BLaER1 treated with 17β-estradiol and CSF1 and Interleukin-3, amounts not matched to agents 10 nM and 100 nM (cell line): ENCODE measurements around the gene POTEI.
"Not testable (repeated sequence)": the region's sequence is repeated elsewhere in the genome, so short reads cannot be mapped to it uniquely, and the experiment has no call there.

Source experiments
- H3K27ac ChIP-seq, 11 experiments: shearing (Covaris generic); formaldehyde crosslinking; 2 replicates each; pipeline ENCODE4 v1.8.1; 2022
- H3K27me3 ChIP-seq, 11 experiments: shearing (Covaris generic); formaldehyde crosslinking; 2 replicates each; pipeline ENCODE4 v1.8.1; 2022
- H3K36me3 ChIP-seq, 11 experiments: shearing (Covaris generic); formaldehyde crosslinking; 2 replicates each; pipeline ENCODE4 v1.8.1; 2022
- H3K4me1 ChIP-seq, 10 experiments: shearing (Covaris generic); formaldehyde crosslinking; 2 replicates each; pipeline ENCODE4 v1.8.1; 2022
- H3K4me2 ChIP-seq, 11 experiments: shearing (Covaris generic); formaldehyde crosslinking; 2 replicates each; pipeline ENCODE4 v1.8.1; 2022
- H3K4me3 ChIP-seq, 10 experiments: shearing (Covaris generic); formaldehyde crosslinking; 2 replicates each; pipeline ENCODE4 v1.8.1; 2022
- H3K9ac ChIP-seq, 11 experiments: shearing (Covaris generic); formaldehyde crosslinking; 2 replicates each; pipeline ENCODE4 v1.8.1; 2022
- H3K9me3 ChIP-seq, 11 experiments: shearing (Covaris generic); formaldehyde crosslinking; replicated peaks in 1 of 11; 2 replicates each; pipeline ENCODE4 v1.8.1; 2022
- H4K20me1 ChIP-seq, 11 experiments: shearing (Covaris generic); formaldehyde crosslinking; 2 replicates each; pipeline ENCODE4 v1.8.1; 2022

POTEI gene

DNA sequence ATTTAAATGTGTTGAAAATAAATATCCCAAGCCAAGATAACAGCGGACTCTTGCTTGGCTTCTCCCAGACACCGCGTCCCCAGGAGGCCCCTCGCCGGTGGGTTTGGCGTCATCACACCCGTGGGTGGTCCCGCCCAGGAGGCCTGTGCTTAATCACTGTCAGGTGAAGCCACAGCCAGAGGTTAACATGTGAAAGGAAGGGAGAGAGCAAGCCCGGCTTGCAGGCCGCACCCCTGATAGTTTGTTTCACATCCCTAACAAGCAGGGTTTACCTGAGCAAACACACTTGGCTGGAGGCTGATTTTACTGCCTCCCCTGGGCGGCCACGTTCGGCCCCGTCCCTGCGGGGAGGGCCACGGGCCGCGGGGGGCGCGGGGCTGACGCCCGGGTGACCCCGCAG lies 13.3 kb upstream of the POTEI start:
- H3K9ac ChIP-seq, H3K27me3 ChIP-seq, H3K36me3 ChIP-seq, H3K27ac ChIP-seq, H3K4me3 ChIP-seq, H3K4me1 ChIP-seq, H4K20me1 ChIP-seq, H3K9me3 ChIP-seq, H3K4me2 ChIP-seq: not testable (repeated sequence)

- H4K20me1 ChIP-seq, H3K27me3 ChIP-seq, H3K9ac ChIP-seq, H3K4me3 ChIP-seq, H3K27ac ChIP-seq, H3K9me3 ChIP-seq, H3K4me1 ChIP-seq, H3K36me3 ChIP-seq, H3K4me2 ChIP-seq: not testable (repeated sequence)
Observed at GRCh38 chr2:130520992-130521391, 11.9 kb upstream of the POTEI start, which contains the start of gene CFC1B. Gene CFC1B, plus strand, starts transcription at chr2:130521222. Its CDS starts 263 bp downstream, at chr2:130521485.

- not testable (repeated sequence) for H3K9ac ChIP-seq, H3K4me3 ChIP-seq, H3K4me2 ChIP-seq, H3K27me3 ChIP-seq, H3K27ac ChIP-seq, H3K9me3 ChIP-seq, H3K4me1 ChIP-seq, H3K36me3 ChIP-seq, H4K20me1 ChIP-seq
Observed at GRCh38 chr2:130518516-130519106, 9.5 kb upstream of the POTEI start.

DNA sequence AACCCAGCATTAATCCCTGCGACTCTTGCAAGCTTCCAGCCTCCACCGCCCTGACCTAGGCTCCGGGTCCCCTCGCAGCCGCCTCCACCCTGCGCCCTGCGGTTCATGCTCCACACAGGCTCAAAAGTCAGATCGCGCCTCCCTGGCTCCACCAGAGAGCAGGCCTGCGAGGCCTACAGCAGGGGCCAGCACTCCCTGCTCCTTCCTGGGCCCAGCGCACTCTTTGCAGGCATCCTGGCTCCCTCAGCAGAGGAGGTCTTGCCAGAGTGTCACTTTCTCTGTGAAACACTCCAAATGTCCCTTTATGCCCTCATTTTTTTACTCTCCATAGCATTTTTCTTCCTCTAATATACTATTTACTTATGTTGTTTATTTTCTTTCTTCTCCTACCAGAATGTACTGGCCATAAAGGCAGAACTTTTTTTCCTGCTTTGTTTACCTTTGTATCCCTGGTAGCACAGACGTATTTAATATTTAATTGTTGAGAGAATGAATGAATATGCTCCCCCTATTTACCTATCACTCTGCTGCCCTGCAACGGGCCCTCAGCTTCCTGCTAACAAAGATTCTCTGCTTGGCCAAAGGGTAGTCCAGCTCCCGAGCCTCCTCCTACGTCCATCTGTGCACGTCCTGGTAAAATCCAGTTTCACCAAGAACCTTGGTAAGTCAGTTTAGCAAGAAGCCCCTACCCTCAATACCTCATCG lies 2.8 kb upstream of the POTEI start:
- H3K4me3 ChIP-seq, H3K9me3 ChIP-seq, H3K4me2 ChIP-seq, H3K27me3 ChIP-seq, H3K36me3 ChIP-seq, H3K4me1 ChIP-seq, H3K27ac ChIP-seq, H3K9ac ChIP-seq, H4K20me1 ChIP-seq: not testable (repeated sequence)

GRCh38 chr2:130510807-130511746 lies 1.9 kb upstream of the POTEI start:
- H3K27ac ChIP-seq, H4K20me1 ChIP-seq, H3K9me3 ChIP-seq, H3K36me3 ChIP-seq, H3K9ac ChIP-seq, H3K4me2 ChIP-seq, H3K4me3 ChIP-seq, H3K27me3 ChIP-seq, H3K4me1 ChIP-seq: not testable (repeated sequence)

GRCh38 chr2:130491073-130491472 lies 18.1 kb downstream of the POTEI start:
- H4K20me1 ChIP-seq, H3K9ac ChIP-seq, H3K4me1 ChIP-seq, H3K4me3 ChIP-seq, H3K9me3 ChIP-seq, H3K36me3 ChIP-seq, H3K4me2 ChIP-seq, H3K27me3 ChIP-seq, H3K27ac ChIP-seq: not testable (repeated sequence)

GRCh38 chr2:130455413-130455812 lies 53.7 kb downstream of the POTEI start:
- H3K9ac ChIP-seq, H3K4me2 ChIP-seq, H4K20me1 ChIP-seq, H3K27ac ChIP-seq, H3K4me3 ChIP-seq, H3K9me3 ChIP-seq, H3K36me3 ChIP-seq, H3K4me1 ChIP-seq, H3K27me3 ChIP-seq: not testable (repeated sequence)

DNA sequence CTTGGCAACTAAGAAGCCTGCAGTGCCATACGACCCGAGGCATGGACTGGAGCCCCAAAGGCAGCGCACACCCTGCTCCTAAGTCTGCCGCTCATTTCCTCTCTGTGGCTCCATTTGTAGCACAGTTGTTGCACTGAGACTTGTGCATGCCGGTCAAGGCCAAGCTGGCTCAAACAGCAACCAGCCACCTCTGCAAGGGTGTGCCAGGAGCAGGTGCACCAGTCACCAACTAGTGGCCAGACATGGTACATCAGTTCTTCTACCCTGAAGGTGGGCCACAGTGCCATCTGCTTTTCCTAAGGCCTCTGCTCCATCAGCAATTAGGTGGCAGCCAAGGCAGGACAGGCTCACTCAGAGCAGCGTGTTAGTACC lies 54.4 kb downstream of the POTEI start:
- not testable (repeated sequence) for H3K27ac ChIP-seq, H3K36me3 ChIP-seq, H3K4me2 ChIP-seq, H3K27me3 ChIP-seq, H3K9me3 ChIP-seq, H3K9ac ChIP-seq, H3K4me1 ChIP-seq, H4K20me1 ChIP-seq, H3K4me3 ChIP-seq

DNA sequence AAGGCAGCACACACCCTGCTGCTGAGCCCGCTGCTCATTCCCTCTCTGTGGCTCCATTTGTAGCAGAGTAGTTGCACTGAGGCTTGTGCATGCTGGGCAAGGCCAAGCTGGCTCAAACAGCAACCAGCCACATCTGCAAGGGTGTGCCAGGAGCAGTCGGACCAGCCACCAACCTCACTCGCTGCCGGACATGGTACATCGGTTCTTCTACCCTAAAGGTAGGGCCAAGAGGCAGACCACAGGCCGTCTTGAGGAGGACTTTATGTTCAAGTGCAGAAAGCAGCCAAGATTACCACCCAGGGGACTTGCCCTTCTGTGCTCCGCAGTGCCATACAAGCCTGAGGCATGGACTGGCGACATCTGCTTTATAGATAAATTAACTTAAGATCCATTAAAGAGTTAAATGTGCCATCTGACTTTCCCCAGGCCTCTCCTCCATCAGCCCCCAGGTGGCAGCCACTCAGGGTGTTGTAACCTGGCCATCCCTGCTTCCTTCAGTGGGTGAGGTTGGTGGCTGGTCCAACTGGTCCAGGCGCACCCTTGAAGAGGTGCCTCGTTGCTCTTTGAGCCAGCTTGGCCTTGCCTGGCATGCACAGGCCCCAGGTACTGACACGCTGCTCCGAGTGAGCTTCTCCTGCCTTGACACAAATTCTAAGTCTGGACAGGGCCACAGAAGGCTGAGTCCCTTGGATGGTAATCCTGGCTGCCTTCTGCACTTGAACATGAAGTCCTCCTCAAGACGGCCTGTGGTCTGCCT lies 55.0 kb downstream of the POTEI start:
- H3K27me3 ChIP-seq, H3K36me3 ChIP-seq, H3K27ac ChIP-seq, H3K9me3 ChIP-seq, H3K4me2 ChIP-seq, H3K4me1 ChIP-seq, H3K9ac ChIP-seq, H4K20me1 ChIP-seq, H3K4me3 ChIP-seq: not testable (repeated sequence)

GRCh38 chr2:130452897-130453296 lies 56.2 kb downstream of the POTEI start:
- H4K20me1 ChIP-seq, H3K27me3 ChIP-seq, H3K9ac ChIP-seq, H3K36me3 ChIP-seq, H3K4me2 ChIP-seq, H3K4me3 ChIP-seq, H3K4me1 ChIP-seq, H3K9me3 ChIP-seq, H3K27ac ChIP-seq: not testable (repeated sequence)

DNA sequence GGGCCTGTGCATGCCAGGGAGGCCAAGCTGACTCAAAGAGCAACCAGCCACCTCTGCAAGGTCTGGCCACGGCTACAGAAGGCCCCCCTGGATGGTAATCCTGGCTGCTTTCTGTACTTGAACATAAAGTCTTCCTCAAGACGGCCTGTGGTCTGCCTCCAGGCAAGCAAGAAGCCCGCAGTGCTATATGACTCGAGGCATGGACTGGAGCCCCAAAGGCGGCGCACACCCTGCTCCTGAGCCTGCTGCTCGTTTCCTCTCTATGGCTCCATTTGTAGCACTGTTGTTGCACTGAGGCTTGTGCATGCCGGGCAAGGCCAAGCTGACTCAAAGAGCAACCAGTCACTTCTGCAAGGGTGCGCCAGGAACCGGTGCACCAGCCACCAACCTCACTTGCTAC lies 57.3 kb downstream of the POTEI start:
- H3K9ac ChIP-seq, H4K20me1 ChIP-seq, H3K36me3 ChIP-seq, H3K4me1 ChIP-seq, H3K4me3 ChIP-seq, H3K9me3 ChIP-seq, H3K4me2 ChIP-seq, H3K27me3 ChIP-seq, H3K27ac ChIP-seq: not testable (repeated sequence)

DNA sequence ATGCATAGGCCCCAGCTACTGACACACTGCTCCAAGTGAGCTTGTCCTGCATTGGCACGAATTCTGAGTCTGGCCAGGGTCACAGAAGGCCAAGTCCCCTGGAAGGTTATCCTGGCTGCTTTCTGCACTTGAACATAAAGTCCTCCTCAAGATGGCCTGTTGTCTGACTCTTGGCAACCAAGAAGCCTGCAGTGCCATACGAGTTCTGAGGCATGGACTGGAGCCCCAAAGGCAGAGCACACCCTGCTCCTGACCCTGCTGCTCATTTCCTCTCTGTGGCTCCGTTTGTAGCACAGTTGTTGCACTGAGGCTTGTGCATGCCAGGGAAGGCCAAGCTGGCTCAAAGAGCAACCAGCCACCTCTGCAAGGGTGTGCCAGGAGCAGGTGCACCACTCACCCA lies 57.9 kb downstream of the POTEI start:
- not testable (repeated sequence) for H3K27ac ChIP-seq, H4K20me1 ChIP-seq, H3K9ac ChIP-seq, H3K36me3 ChIP-seq, H3K4me2 ChIP-seq, H3K4me1 ChIP-seq, H3K4me3 ChIP-seq, H3K9me3 ChIP-seq, H3K27me3 ChIP-seq

- H3K4me2 ChIP-seq, H3K9ac ChIP-seq, H3K4me1 ChIP-seq, H3K4me3 ChIP-seq, H3K27me3 ChIP-seq, H3K36me3 ChIP-seq, H3K27ac ChIP-seq, H4K20me1 ChIP-seq, H3K9me3 ChIP-seq: not testable (repeated sequence)
Observed at GRCh38 chr2:130450366-130450765, 58.8 kb downstream of the POTEI start.

GRCh38 chr2:130427631-130428030 lies 81.5 kb downstream of the POTEI start:
- not testable (repeated sequence) for H3K27me3 ChIP-seq, H3K4me2 ChIP-seq, H3K4me1 ChIP-seq, H4K20me1 ChIP-seq, H3K9ac ChIP-seq, H3K36me3 ChIP-seq, H3K4me3 ChIP-seq, H3K9me3 ChIP-seq, H3K27ac ChIP-seq
